IMR-90 (cell line): ENCODE measurements around the gene CCDC18. TPM values are rescaled to one million over a fixed set of nuclear protein-coding genes. Genes with fewer than 3 reads are reported as not detected.

ENCODE experiments used
- ATAC-seq: fragments of 200-7000 bp; cut with Tn5 transposase; 2 replicates; pipeline ENCODE4 v1.9.1; 2020; ENCODE audit warnings: low read depth, mild to moderate bottlenecking, moderate library complexity
- BruUV-seq: library from RNA; stranded (reverse); fragments of 400-500 nt; replicated peaks from 2 replicates; lab custom pipeline; 2021; lab: Mats Ljungman, UMichigan
- CTCF ChIA-PET: fragments of 300-600 bp; formaldehyde crosslinking; extraction: SDS; loops from one replicate; lab custom pipeline; 2021; ENCODE audit warnings: antibody characterized with exemption; lab: Yijun Ruan, JAX
- POLR2A ChIA-PET: fragments of 300-600 bp; sonication (Branson Sonifier 250); formaldehyde crosslinking; loops from one replicate; lab custom pipeline; 2022; ENCODE audit warnings: antibody characterized with exemption; ENCODE audit not compliant: unreplicated experiment; lab: Charles Lee
- DNase-seq: peaks from one replicate; pipeline ENCODE4 v3.0.0; 2013
- H2AFZ ChIP-seq: replicated peaks from 2 replicates; pipeline ENCODE3; 2013; ENCODE audit warnings: low read length, mild to moderate bottlenecking; ENCODE audit not compliant: poor library complexity
- H2AK5ac ChIP-seq: 2 replicates; pipeline ENCODE4 v1.6.1; 2013; ENCODE audit warnings: low read depth, low read length, inconsistent platforms
- H2AK9ac ChIP-seq: replicated peaks from 2 replicates; pipeline ENCODE3; 2013; ENCODE audit warnings: mild to moderate bottlenecking, low read depth, low read length, moderate library complexity; ENCODE audit not compliant: poor library complexity
- H2BK120ac ChIP-seq: 2 replicates; pipeline ENCODE4 v1.6.1; 2013; ENCODE audit warnings: low read depth, low read length, inconsistent platforms
- H2BK15ac ChIP-seq: 3 replicates; pipeline ENCODE4 v1.6.1; 2013; ENCODE audit warnings: low read depth, low read length, inconsistent platforms
- H2BK20ac ChIP-seq: 2 replicates; pipeline ENCODE4 v1.6.1; 2013; ENCODE audit warnings: low read depth, mild to moderate bottlenecking, inconsistent platforms, low read length, moderate library complexity
- H2BK5ac ChIP-seq: 2 replicates; pipeline ENCODE4 v1.6.1; 2013; ENCODE audit warnings: mild to moderate bottlenecking, low read depth, low read length, inconsistent platforms; ENCODE audit not compliant: poor library complexity, severe bottlenecking
- H3K14ac ChIP-seq: replicated peaks from 2 replicates; pipeline ENCODE4 v1.6.1; 2013; ENCODE audit warnings: low read depth, low read length, inconsistent platforms
- H3K18ac ChIP-seq: 2 replicates; pipeline ENCODE4 v1.6.1; 2013; ENCODE audit warnings: low read depth, low read length, control low read depth
- H3K23ac ChIP-seq: 2 replicates; pipeline ENCODE4 v1.6.1; 2013; ENCODE audit warnings: low read depth, low read length, inconsistent platforms
- H3K27ac ChIP-seq: 2 replicates; pipeline ENCODE4 v1.5.1; 2013; ENCODE audit warnings: mild to moderate bottlenecking, control low read depth, low read length; ENCODE audit not compliant: insufficient read depth
- H3K27me3 ChIP-seq: 2 replicates; pipeline ENCODE4 v1.6.1; 2013; ENCODE audit warnings: low read length; ENCODE audit not compliant: control insufficient read depth, insufficient read depth
- H3K36me3 ChIP-seq: 2 replicates; pipeline ENCODE4 v1.6.1; 2013; ENCODE audit warnings: low read length, mixed read lengths; ENCODE audit not compliant: control insufficient read depth, insufficient read depth
- H3K4ac ChIP-seq: 2 replicates; pipeline ENCODE4 v1.6.1; 2013; ENCODE audit warnings: low read depth, low read length, inconsistent platforms
- H3K4me1 ChIP-seq: 2 replicates; pipeline ENCODE4 v1.6.1; 2013; ENCODE audit warnings: low read length, mixed read lengths; ENCODE audit not compliant: control insufficient read depth, insufficient read depth
- H3K4me2 ChIP-seq: 2 replicates; pipeline ENCODE4 v1.6.1; 2013; ENCODE audit warnings: low read depth, mild to moderate bottlenecking, control low read depth, low read length, moderate library complexity
- H3K4me3 ChIP-seq: 2 replicates; pipeline ENCODE4 v1.5.1; 2013; ENCODE audit warnings: low read depth, mild to moderate bottlenecking, control low read depth, low read length, moderate library complexity; ENCODE audit not compliant: insufficient read depth
- H3K56ac ChIP-seq: 2 replicates; pipeline ENCODE4 v1.6.1; 2013; ENCODE audit warnings: low read length, inconsistent platforms; ENCODE audit not compliant: insufficient read depth; ENCODE audit errors: extremely low read depth
- H3K79me1 ChIP-seq, 2 experiments: 2 replicates each; pipeline ENCODE4 v1.6.1; 2013; ENCODE audit warnings: low read length in 2 of 2, inconsistent platforms in 1 of 2, low read depth in 1 of 2
- H3K9ac ChIP-seq: 2 replicates; pipeline ENCODE4 v1.6.1; 2013; ENCODE audit warnings: low read depth, low read length, control low read depth
- H3K9me1 ChIP-seq: 2 replicates; pipeline ENCODE4 v1.6.1; 2013; ENCODE audit warnings: low read length, inconsistent platforms; ENCODE audit not compliant: insufficient read depth
- H3K9me3 ChIP-seq: 2 replicates; pipeline ENCODE4 v1.6.1; 2013; ENCODE audit warnings: low read length; ENCODE audit not compliant: control insufficient read depth, insufficient read depth
- H4K20me1 ChIP-seq: 2 replicates; pipeline ENCODE4 v1.6.1; 2013; ENCODE audit warnings: low read length, inconsistent platforms; ENCODE audit not compliant: insufficient read depth
- H4K5ac ChIP-seq: 2 replicates; pipeline ENCODE4 v1.6.1; 2013; ENCODE audit warnings: mild to moderate bottlenecking, low read depth, low read length, control low read depth
- H4K8ac ChIP-seq, 2 experiments: 2 replicates each; pipeline ENCODE4 v1.6.1; 2013; ENCODE audit warnings: low read depth in 2 of 2, low read length in 2 of 2, control low read depth in 1 of 2, inconsistent platforms in 1 of 2
- H4K91ac ChIP-seq: 2 replicates; pipeline ENCODE4 v1.6.1; 2013; ENCODE audit warnings: low read depth, low read length, inconsistent platforms; ENCODE audit not compliant: insufficient read depth
- BHLHE40 ChIP-seq: fragments of 150-350 bp; IDR thresholded peaks from 2 replicates; pipeline ENCODE4 v1.6.1; 2016; ENCODE audit warnings: mild to moderate bottlenecking, low read depth, low read length
- CEBPB ChIP-seq: IDR thresholded peaks from 2 replicates; pipeline ENCODE4 v1.6.1; 2012; ENCODE audit warnings: low read depth, low read length, improper control_type of control experiment
- CHD1 ChIP-seq: IDR thresholded peaks from 2 replicates; pipeline ENCODE4 v1.6.1; 2012; ENCODE audit warnings: low read depth, low read length, improper control_type of control experiment
- CTCF ChIP-seq: conservative IDR thresholded peaks from 2 replicates; pipeline ENCODE4 v1.5.1; 2012; ENCODE audit warnings: mild to moderate bottlenecking, low read depth, low read length, improper control_type of control experiment
- ELK1 ChIP-seq: fragments of 150-350 bp; IDR thresholded peaks from 2 replicates; pipeline ENCODE4 v1.6.1; 2016; ENCODE audit warnings: low read depth, mild to moderate bottlenecking, low read length, moderate library complexity, borderline replicate concordance
- FOS ChIP-seq: fragments of 150-350 bp; IDR thresholded peaks from 2 replicates; pipeline ENCODE4 v1.6.1; 2016; ENCODE audit warnings: low read depth, low read length
- MAFK ChIP-seq: IDR thresholded peaks from 2 replicates; pipeline ENCODE4 v1.6.1; 2012; ENCODE audit warnings: low read depth, low read length, improper control_type of control experiment
- MAZ ChIP-seq: IDR thresholded peaks from 2 replicates; pipeline ENCODE4 v1.6.1; 2012; ENCODE audit warnings: low read depth, mild to moderate bottlenecking, low read length, improper control_type of control experiment, moderate library complexity, borderline replicate concordance
- MXI1 ChIP-seq: IDR thresholded peaks from 2 replicates; pipeline ENCODE4 v1.6.1; 2012; ENCODE audit warnings: low read depth, mild to moderate bottlenecking, low read length, moderate library complexity, borderline replicate concordance
- NFE2L2 ChIP-seq: fragments of 150-350 bp; IDR thresholded peaks from 2 replicates; pipeline ENCODE4 v1.6.1; 2016; ENCODE audit warnings: low read depth, mild to moderate bottlenecking, low read length
- POLR2A ChIP-seq: IDR thresholded peaks from 2 replicates; pipeline ENCODE4 v1.6.1; 2012; ENCODE audit warnings: mild to moderate bottlenecking, low read depth, low read length
- RAD21 ChIP-seq: IDR thresholded peaks from 2 replicates; pipeline ENCODE4 v1.6.1; 2012; ENCODE audit warnings: low read length, improper control_type of control experiment
- RCOR1 ChIP-seq: IDR thresholded peaks from 2 replicates; pipeline ENCODE4 v1.6.1; 2012; ENCODE audit warnings: mild to moderate bottlenecking, low read length, improper control_type of control experiment; ENCODE audit not compliant: insufficient replicate concordance
- RFX5 ChIP-seq: IDR thresholded peaks from 2 replicates; pipeline ENCODE4 v1.8.0; 2012; ENCODE audit warnings: low read depth, mild to moderate bottlenecking, low read length, moderate library complexity
- SMC3 ChIP-seq: fragments of 150-350 bp; IDR thresholded peaks from 2 replicates; pipeline ENCODE4 v1.6.1; 2016; ENCODE audit warnings: low read depth, mild to moderate bottlenecking, antibody characterized with exemption, low read length, moderate library complexity
- USF2 ChIP-seq: fragments of 150-350 bp; IDR thresholded peaks from 2 replicates; pipeline ENCODE4 v1.6.1; 2017; ENCODE audit warnings: mild to moderate bottlenecking, antibody characterized with exemption, low read length, low read depth
- WGBS, 2 experiments: methylation state at CpG; one replicate each; pipeline versions ENCODE4 v1.1.5 to v1.1.7; 2013; ENCODE audit warnings: missing lambda C conversion rate in 2 of 2; ENCODE audit not compliant: insufficient read length in 1 of 2; ENCODE audit errors: extremely low coverage in 2 of 2; 5-methylcytosine and 5-hydroxymethylcytosine counted together
- dilution Hi-C: fragments of 300-500 bp; cut with HindIII; formaldehyde crosslinking; loops from one replicate; pipeline ENCODE4 v1.14.3; 2018; ENCODE audit warnings: low sequenced_read_pairs; ENCODE audit not compliant: unreplicated experiment
- in situ Hi-C: fragments of 300-500 bp; cut with MboI; formaldehyde crosslinking; loops from 3 replicates; pipeline ENCODE4 v1.14.3; 2019; ENCODE audit warnings: low sequenced_read_pairs, inconsistent platforms, mixed read lengths
- intact Hi-C: fragments of 100-400 bp; cut with micrococcal nuclease; formaldehyde crosslinking; loops from 2 replicates; pipeline ENCODE4 v1.10.0; 2022
- polyA plus RNA-seq, 3 experiments: library from polyadenylated mRNA; depleted of rRNA; stranded (reverse); fragments of >200 nt; gene quantifications; 2 replicates each; pipeline ENCODE4 v1.2.3, GENCODE V29; 2012; ENCODE audit warnings: low replicate concordance in 1 of 3
- total RNA-seq: library from RNA; depleted of rRNA; stranded (reverse); fragments of >200 nt; gene quantifications from 2 replicates; pipeline ENCODE4 v1.2.3, GENCODE V29; 2012

CCDC18 gene
- total and polyA plus RNA-seq, 2 of the 4 experiments (the other 2 are of a cell fraction): 5.5 to 7.3 TPM

GRCh38 chr1:93172778-93173177 is 7.7 kb upstream of the CCDC18 start:
- H3K27me3 ChIP-seq: no peaks in the 10 kb centered on the region
- DNase-seq: peak; percentile 2
- TF ChIP-seq MAFK: no peak
- no peak for TF ChIP-seq CHD1
- no peak for TF ChIP-seq RCOR1
- no peak for TF ChIP-seq RAD21
- no peak for TF ChIP-seq MAZ
- TF ChIP-seq USF2: no peak
- TF ChIP-seq CEBPB: no peak
- TF ChIP-seq SMC3: no peak
- TF ChIP-seq FOS: no peak
- no peak for TF ChIP-seq POLR2A
- no peak for TF ChIP-seq MXI1
- no peak for TF ChIP-seq CTCF
- no peak for TF ChIP-seq NFE2L2
- TF ChIP-seq ELK1: no peak
- TF ChIP-seq RFX5: no peak
- no peak for TF ChIP-seq BHLHE40
- H3K4me2 ChIP-seq: peak overlapping the region; percentile 65; the same call in 1 of the 2 replicates
- H3K79me1 ChIP-seq: peaks cover 3 to 32% of the 10 kb centered on the region in 2 experiments; a peak in 3 of 4 replicates
- peaks cover 2% of the 10 kb centered on the region for H3K4me1 ChIP-seq
- no peak overlapping the region for H3K9ac ChIP-seq
- BruUV-seq: no TSS peak
- H2BK15ac ChIP-seq: no peak overlapping the region
- no peak overlapping the region for H3K18ac ChIP-seq
- no peak overlapping the region for H4K8ac ChIP-seq
- dilution Hi-C loops (no loop called here), intact Hi-C loops (no loop called here), in situ Hi-C loops (no loop called here)
- H2BK5ac ChIP-seq: no peak overlapping the region
- no peak overlapping the region for H3K14ac ChIP-seq
- H2AK5ac ChIP-seq: no peak overlapping the region
- 0 out of 2 replicates have a peak, but pooled peaks cover 2% of the 10 kb centered on the region for H3K9me1 ChIP-seq
- ChIA-PET POLR2A (no interaction called here), CTCF (no interaction called here)
- no peak overlapping the region for H2AFZ ChIP-seq
- H3K23ac ChIP-seq: no peak overlapping the region
- no peak overlapping the region for H4K5ac ChIP-seq
- H4K91ac ChIP-seq: no peak overlapping the region
- peaks cover 7% of the 10 kb centered on the region for H3K36me3 ChIP-seq
- peak; percentile 72 for ATAC-seq
- H3K4me3 ChIP-seq: no peak overlapping the region
- H4K20me1 ChIP-seq: peaks cover 36% of the 10 kb centered on the region
- H3K27ac ChIP-seq: no peak overlapping the region
- H3K4ac ChIP-seq: no peak overlapping the region
- H2BK120ac ChIP-seq: no peak overlapping the region
- WGBS, 2 experiments: no CpG with 5 or more reads among the region's 1 CpG
- no peak overlapping the region for H3K56ac ChIP-seq
- H2AK9ac ChIP-seq: no peak overlapping the region
- H2BK20ac ChIP-seq: no peak overlapping the region
- no peaks in the 10 kb centered on the region for H3K9me3 ChIP-seq
